GM12865 (cell line): Measurements from ENCODE around the gene DKK1.

ENCODE experiments used
- DNase-seq: peaks from one replicate; pipeline ENCODE4 v3.0.0; 2010; ENCODE audit warnings: low read depth
- H3K4me3 ChIP-seq: 2 replicates; pipeline ENCODE4 v1.5.1; 2011; ENCODE audit warnings: mild to moderate bottlenecking, low read depth, low read length, control low read depth
- CTCF ChIP-seq: IDR thresholded peaks from 2 replicates; pipeline ENCODE4 v1.5.1; 2011; ENCODE audit warnings: low read length, control low read depth, low read depth, inconsistent platforms; ENCODE audit not compliant: insufficient read depth; ENCODE audit errors: missing control alignments

DKK1 gene

GRCh38 chr10:52346394-52347326, 32.6 kb downstream of the DKK1 start:
- DNase-seq, result no peak
- no peak for TF ChIP-seq CTCF
- no peak overlapping the region for H3K4me3 ChIP-seq

GRCh38 chr10:52347327-52347667, 33.2 kb downstream of the DKK1 start:
- no peak for TF ChIP-seq CTCF
- DNase-seq, result no peak
- no peak overlapping the region for H3K4me3 ChIP-seq

GRCh38 chr10:52348037-52348564, 34.0 kb downstream of the DKK1 start:
- TF ChIP-seq CTCF, result no peak
- H3K4me3 ChIP-seq, result no peak overlapping the region
- no peak for DNase-seq

GRCh38 chr10:52351914-52352330, 37.8 kb downstream of the DKK1 start:
- TF ChIP-seq CTCF, result no peak
- no peak overlapping the region for H3K4me3 ChIP-seq
- no peak for DNase-seq

- TF ChIP-seq CTCF, result no peak
- DNase-seq, result no peak
- H3K4me3 ChIP-seq, result no peak overlapping the region
Measured at GRCh38 chr10:52353205-52353604, 39.1 kb downstream of the DKK1 start.

- TF ChIP-seq CTCF, result no peak
- H3K4me3 ChIP-seq, result no peak overlapping the region
- no peak for DNase-seq
Measured at GRCh38 chr10:52353960-52354394, 39.9 kb downstream of the DKK1 start.

GRCh38 chr10:52357971-52358370, 43.9 kb downstream of the DKK1 start:
- H3K4me3 ChIP-seq, result no peak overlapping the region
- TF ChIP-seq CTCF, result no peak
- DNase-seq, result no peak
